ENCODE data around the gene ST6GALNAC5. TPM values are rescaled to one million over a fixed set of nuclear protein-coding genes. Genes with fewer than 3 reads are reported as not detected.

Gene ST6GALNAC5
- polyA plus RNA-seq, 1 experiment = 3.0 TPM

DNA sequence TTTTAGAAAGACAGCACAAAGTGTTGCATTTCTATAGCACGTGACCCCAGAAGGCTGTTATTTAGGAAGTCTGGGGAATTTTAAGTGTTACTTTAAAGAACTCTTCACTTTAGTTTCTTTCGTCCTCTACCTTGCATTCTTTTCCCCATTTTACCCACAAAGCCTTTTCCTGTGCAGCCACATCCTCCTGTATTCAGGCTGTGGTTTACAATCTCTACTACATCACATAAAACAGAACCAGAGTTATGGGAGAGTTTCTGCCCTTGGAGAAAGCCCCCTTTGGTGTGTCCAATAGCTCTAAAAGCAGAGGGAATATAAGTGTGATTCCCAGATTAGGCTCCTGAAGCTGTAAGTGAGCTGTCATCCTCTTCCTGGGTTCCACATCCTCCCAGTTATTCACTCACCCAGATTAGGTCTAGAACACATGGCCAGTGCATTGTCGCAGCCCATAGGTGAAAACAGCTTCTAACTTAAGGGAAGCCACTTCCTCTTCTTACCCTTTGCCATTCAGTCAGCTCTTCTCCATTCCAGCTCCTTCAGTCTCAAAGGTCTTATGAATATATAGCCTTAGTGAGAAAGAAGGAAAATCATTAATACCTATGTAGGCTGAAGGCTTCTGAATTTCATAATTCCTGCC lies 180.8 kb downstream of the ST6GALNAC5 start:
- no peak for DNase-seq (ENCODE audit: low read depth)
- ChIA-PET CTCF (interaction anchor here (0.6 to 1.1 kb wide), 2 partner anchors 10 to 12 kb away, joined by 3 to 4 read pairs; no protein-coding TSS in a partner anchor), POLR2A (no interaction called here)
- no peaks in the 10 kb centered on the region for H3K27me3 ChIP-seq (ENCODE audit: control insufficient read depth, insufficient read depth, low read length)
- H3K36me3 ChIP-seq (ENCODE audit: control insufficient read depth, insufficient read depth, low read length) = no peaks in the 10 kb centered on the region
- no peak overlapping the region for H3K4me3 ChIP-seq (ENCODE audit: low read depth, low read length)
- TF ChIP-seq, protein P1, sequence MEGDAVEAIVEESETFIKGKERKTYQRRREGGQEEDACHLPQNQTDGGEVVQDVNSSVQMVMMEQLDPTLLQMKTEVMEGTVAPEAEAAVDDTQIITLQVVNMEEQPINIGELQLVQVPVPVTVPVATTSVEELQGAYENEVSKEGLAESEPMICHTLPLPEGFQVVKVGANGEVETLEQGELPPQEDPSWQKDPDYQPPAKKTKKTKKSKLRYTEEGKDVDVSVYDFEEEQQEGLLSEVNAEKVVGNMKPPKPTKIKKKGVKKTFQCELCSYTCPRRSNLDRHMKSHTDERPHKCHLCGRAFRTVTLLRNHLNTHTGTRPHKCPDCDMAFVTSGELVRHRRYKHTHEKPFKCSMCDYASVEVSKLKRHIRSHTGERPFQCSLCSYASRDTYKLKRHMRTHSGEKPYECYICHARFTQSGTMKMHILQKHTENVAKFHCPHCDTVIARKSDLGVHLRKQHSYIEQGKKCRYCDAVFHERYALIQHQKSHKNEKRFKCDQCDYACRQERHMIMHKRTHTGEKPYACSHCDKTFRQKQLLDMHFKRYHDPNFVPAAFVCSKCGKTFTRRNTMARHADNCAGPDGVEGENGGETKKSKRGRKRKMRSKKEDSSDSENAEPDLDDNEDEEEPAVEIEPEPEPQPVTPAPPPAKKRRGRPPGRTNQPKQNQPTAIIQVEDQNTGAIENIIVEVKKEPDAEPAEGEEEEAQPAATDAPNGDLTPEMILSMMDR (IDR thresholded peaks at IDR 0.05; ENCODE audit: insufficient read depth, low read depth, low read length) = no peak

DNA sequence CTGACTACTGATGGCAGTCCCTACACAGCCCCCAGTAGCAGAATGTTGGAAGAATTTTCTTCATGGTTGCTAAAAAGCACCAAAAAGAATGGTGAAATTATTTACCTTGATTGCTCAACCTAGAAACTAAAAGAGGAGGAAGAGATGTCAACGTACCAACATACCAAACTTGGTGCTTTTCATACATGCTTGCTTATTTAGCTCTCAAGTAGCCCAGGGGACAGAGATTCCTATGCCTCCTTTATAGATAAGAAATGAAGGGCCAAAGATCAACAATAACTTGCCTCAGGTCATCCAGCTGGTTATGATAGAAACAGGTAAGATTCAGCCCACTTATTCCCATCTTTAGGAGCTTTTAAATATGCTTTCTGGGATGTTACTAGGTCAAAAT lies 181.3 kb downstream of the ST6GALNAC5 start:
- Histone ChIP-seq H3K4me3 (ENCODE audit: low read depth, low read length) (no peak overlapping the region), H3K27me3 (ENCODE audit: control insufficient read depth, insufficient read depth, low read length) (no peaks in the 10 kb centered on the region), H3K36me3 (ENCODE audit: control insufficient read depth, insufficient read depth, low read length) (no peaks in the 10 kb centered on the region)
- ChIA-PET CTCF (interaction anchor here (0.6 to 1.1 kb wide), 3 partner anchors 10 to 12 kb away, joined by 3 to 4 read pairs (median 3); no protein-coding TSS in a partner anchor), POLR2A (no interaction called here)
- DNase-seq (ENCODE audit: low read depth) = no peak
- TF ChIP-seq, protein P1 (IDR thresholded peaks at IDR 0.05; ENCODE audit: insufficient read depth, low read depth, low read length) = no peak

GRCh38 chr1:77051425-77051824 lies 184.1 kb downstream of the ST6GALNAC5 start:
- Histone ChIP-seq H3K27me3 (ENCODE audit: control insufficient read depth, insufficient read depth, low read length) (no peaks in the 10 kb centered on the region), H3K36me3 (ENCODE audit: control insufficient read depth, insufficient read depth, low read length) (no peaks in the 10 kb centered on the region), H3K4me3 (ENCODE audit: low read depth, low read length) (no peak overlapping the region)
- no peak for DNase-seq (ENCODE audit: low read depth)
- TF ChIP-seq, protein P1 (IDR thresholded peaks at IDR 0.05; ENCODE audit: insufficient read depth, low read depth, low read length) = no peak
- POLR2A ChIA-PET = no interaction called here
- CTCF ChIA-PET = no interaction called here

GRCh38 chr1:77056525-77056924 lies 189.2 kb downstream of the ST6GALNAC5 start:
- TF ChIP-seq, protein P1 (IDR thresholded peaks at IDR 0.05; ENCODE audit: insufficient read depth, low read depth, low read length) = no peak
- H3K27me3 ChIP-seq (ENCODE audit: control insufficient read depth, insufficient read depth, low read length) = 0 out of 2 replicates have a peak, but pooled peaks cover 2% of the 10 kb centered on the region
- DNase-seq (ENCODE audit: low read depth) = no peak
- H3K36me3 ChIP-seq (ENCODE audit: control insufficient read depth, insufficient read depth, low read length) = no peaks in the 10 kb centered on the region
- POLR2A ChIA-PET = no interaction called here
- CTCF ChIA-PET = no interaction called here
- H3K4me3 ChIP-seq (ENCODE audit: low read depth, low read length) = no peak overlapping the region

- POLR2A ChIA-PET = no interaction called here
- CTCF ChIA-PET = interaction anchor here (1.4 kb wide), 1 partner anchor 9 kb away, joined by 3 read pairs; no protein-coding TSS in a partner anchor
- DNase-seq (ENCODE audit: low read depth) = no peak
- Histone ChIP-seq H3K27me3 (ENCODE audit: control insufficient read depth, insufficient read depth, low read length) (0 out of 2 replicates have a peak, but pooled peaks cover 2% of the 10 kb centered on the region), H3K4me3 (ENCODE audit: low read depth, low read length) (no peak overlapping the region), H3K36me3 (ENCODE audit: control insufficient read depth, insufficient read depth, low read length) (no peaks in the 10 kb centered on the region)
- TF ChIP-seq, protein P1 (IDR thresholded peaks at IDR 0.05; ENCODE audit: insufficient read depth, low read depth, low read length) = no peak
These were observed 190.8 kb downstream of the ST6GALNAC5 start for GRCh38 chr1:77057994-77058585.
